Measurements from ENCODE around the gene PANK1.

The PANK1 gene

GRCh38 chr10:89615112-89615511 lies 29.9 kb downstream of the PANK1 start:
- DNase-seq, result no peak

GRCh38 chr10:89613582-89613981 lies 31.5 kb downstream of the PANK1 start:
- no peak for DNase-seq

GRCh38 chr10:89611282-89611681 lies 33.8 kb downstream of the PANK1 start:
- DNase-seq, result no peak

- DNase-seq, result no peak
Measured at GRCh38 chr10:89609833-89610346, 35.2 kb downstream of the PANK1 start.

- no peak for DNase-seq
Measured at GRCh38 chr10:89604200-89604599, 40.8 kb downstream of the PANK1 start.

GRCh38 chr10:89602919-89603318 lies 42.1 kb downstream of the PANK1 start:
- DNase-seq, result no peak

GRCh38 chr10:89601728-89602361 lies 43.2 kb downstream of the PANK1 start:
- DNase-seq, result no peak

GRCh38 chr10:89600041-89600440 lies 45.0 kb downstream of the PANK1 start:
- no peak for DNase-seq

GRCh38 chr10:89593043-89593442 lies 52.0 kb downstream of the PANK1 start:
- no peak for DNase-seq

- no peak for DNase-seq
Measured at GRCh38 chr10:89592539-89592938, 52.5 kb downstream of the PANK1 start.

GRCh38 chr10:89591796-89592271 lies 53.2 kb downstream of the PANK1 start:
- no peak for DNase-seq

- no peak for DNase-seq
Measured at GRCh38 chr10:89591111-89591795, 53.8 kb downstream of the PANK1 start.

- no peak for DNase-seq
Measured at GRCh38 chr10:89590326-89590725, 54.7 kb downstream of the PANK1 start.

- DNase-seq, result no peak
Measured at GRCh38 chr10:89589101-89589720, 55.8 kb downstream of the PANK1 start.

GRCh38 chr10:89588671-89589070 lies 56.4 kb downstream of the PANK1 start:
- DNase-seq, result no peak

GRCh38 chr10:89582022-89582421 lies 63.0 kb downstream of the PANK1 start:
- no peak for DNase-seq

GRCh38 chr10:89580243-89580642 lies 64.8 kb downstream of the PANK1 start:
- no peak for DNase-seq

GRCh38 chr10:89576696-89577095 lies 68.3 kb downstream of the PANK1 start:
- DNase-seq, result no peak

- no peak for DNase-seq
Measured at GRCh38 chr10:89576022-89576421, 69.0 kb downstream of the PANK1 start.

GRCh38 chr10:89575031-89575430 lies 70.0 kb downstream of the PANK1 start:
- no peak for DNase-seq

GRCh38 chr10:89574368-89574767 lies 70.7 kb downstream of the PANK1 start:
- no peak for DNase-seq

GRCh38 chr10:89567576-89568245 lies 77.3 kb downstream of the PANK1 start:
- DNase-seq, result no peak

- no peak for DNase-seq
Measured at GRCh38 chr10:89566992-89567391, 78.0 kb downstream of the PANK1 start.

Data from NCI-H2171 (cell line).